SH-SY5Y (cell line): Measurements from ENCODE around the gene WSCD1.

Experiments
- GATA2 ChIP-seq: IDR thresholded peaks from 2 replicates; pipeline ENCODE4 v1.6.1; 2011; ENCODE audit warnings: mild to moderate bottlenecking, low read depth, low read length
- GATA3 ChIP-seq: IDR thresholded peaks from 2 replicates; pipeline ENCODE4 v1.6.1; 2011; ENCODE audit warnings: low read depth, mild to moderate bottlenecking, low read length, moderate library complexity

DNA sequence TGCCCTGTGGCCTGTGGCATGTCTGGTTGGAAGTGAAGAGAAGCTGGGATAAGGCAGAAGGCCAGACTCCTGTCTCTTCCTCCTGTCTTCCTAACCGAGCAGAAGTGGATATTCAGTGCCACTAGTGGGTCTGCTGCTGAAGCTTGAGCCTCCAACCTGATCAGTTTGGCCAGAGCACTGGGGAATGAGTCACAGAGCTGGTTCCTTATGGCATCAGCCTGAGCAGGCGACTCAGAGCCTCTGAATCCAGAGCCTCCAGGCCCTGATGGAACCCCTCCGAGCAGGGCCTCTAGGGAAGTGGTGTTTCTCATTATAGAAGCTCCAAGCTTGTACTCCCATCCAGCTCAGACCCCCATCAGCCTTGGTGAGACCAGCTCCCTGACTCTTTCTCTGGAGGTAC is 2.0 kb downstream of the WSCD1 start:
- TF ChIP-seq GATA2 (no peak), GATA3 (no peak)
